Measurements from ENCODE around the gene FDXR. TPM values are rescaled to one million over a fixed set of nuclear protein-coding genes. Genes with fewer than 3 reads are reported as not detected.
"Not testable (repeated sequence)": the region's sequence is repeated elsewhere in the genome, so short reads cannot be mapped to it uniquely, and the experiment has no call there.

Gene FDXR
- total RNA-seq, 2 experiments from 2014 or later, result 38.2 to 39.4 TPM

- H3K9me3 Mint-ChIP-seq (ENCODE audit: low read depth); H3K27ac Mint-ChIP-seq; H3K36me3 Mint-ChIP-seq; CTCF ChIA-PET; H3K4me1 Mint-ChIP-seq; H3K4me3 Mint-ChIP-seq; ATAC-seq; DNase-seq: not testable (repeated sequence)
- H3K27me3 Mint-ChIP-seq, result peaks cover 10% of the 10 kb centered on the region
These were observed 36.3 kb upstream of the FDXR start for GRCh38 chr17:74909097-74909496.

GRCh38 chr17:74907012-74907411, 34.2 kb upstream of the FDXR start:
- no peaks in the 10 kb centered on the region for H3K9me3 Mint-ChIP-seq (ENCODE audit: low read depth)
- DNase-seq (no peak), ATAC-seq (no peak)
- no peaks in the 10 kb centered on the region for H3K36me3 Mint-ChIP-seq
- CTCF ChIA-PET, result interaction anchor here (1.3 kb wide), 1 partner anchor 18 kb away, joined by 3 read pairs; no protein-coding TSS in a partner anchor
- no peak overlapping the region for H3K4me3 Mint-ChIP-seq
- H3K4me1 Mint-ChIP-seq, result no peaks in the 10 kb centered on the region
- H3K27me3 Mint-ChIP-seq, result peaks cover 17% of the 10 kb centered on the region
- H3K27ac Mint-ChIP-seq, result no peak overlapping the region

GRCh38 chr17:74906214-74906793, 33.5 kb upstream of the FDXR start:
- not testable (repeated sequence) for ATAC-seq; H3K9me3 Mint-ChIP-seq (ENCODE audit: low read depth); DNase-seq; H3K27ac Mint-ChIP-seq; H3K4me1 Mint-ChIP-seq; H3K36me3 Mint-ChIP-seq; H3K4me3 Mint-ChIP-seq
- H3K27me3 Mint-ChIP-seq, result peaks cover 17% of the 10 kb centered on the region
- CTCF ChIA-PET, result interaction anchor here (0.8 to 1.3 kb wide), 2 partner anchors 10 to 19 kb away, joined by 3 read pairs; no protein-coding TSS in a partner anchor

- ATAC-seq, result no peak
- H3K36me3 Mint-ChIP-seq, result no peaks in the 10 kb centered on the region
- DNase-seq, result no peak
- peaks cover 17% of the 10 kb centered on the region for H3K27me3 Mint-ChIP-seq
- no peak overlapping the region for H3K4me3 Mint-ChIP-seq
- no peak overlapping the region for H3K27ac Mint-ChIP-seq
- H3K4me1 Mint-ChIP-seq, result no peaks in the 10 kb centered on the region
- H3K9me3 Mint-ChIP-seq (ENCODE audit: low read depth), result no peaks in the 10 kb centered on the region
- CTCF ChIA-PET, result no interaction called here
These were observed 32.1 kb upstream of the FDXR start for GRCh38 chr17:74904687-74905409.

- Mint-ChIP-seq H3K27ac (no peak overlapping the region), H3K27me3 (peaks cover 13% of the 10 kb centered on the region), H3K36me3 (no peaks in the 10 kb centered on the region), H3K4me1 (no peaks in the 10 kb centered on the region), H3K4me3 (no peak overlapping the region), H3K9me3 (ENCODE audit: low read depth) (no peaks in the 10 kb centered on the region)
- DNase-seq (no peak), ATAC-seq (no peak)
- CTCF ChIA-PET, result no interaction called here
These were observed 30.9 kb upstream of the FDXR start for GRCh38 chr17:74903671-74904070.

GRCh38 chr17:74903034-74903433, 30.2 kb upstream of the FDXR start:
- Mint-ChIP-seq H3K4me1 (no peaks in the 10 kb centered on the region), H3K36me3 (no peaks in the 10 kb centered on the region), H3K9me3 (ENCODE audit: low read depth) (no peaks in the 10 kb centered on the region), H3K4me3 (no peak overlapping the region), H3K27ac (no peak overlapping the region), H3K27me3 (peaks cover 13% of the 10 kb centered on the region)
- ATAC-seq (no peak), DNase-seq (no peak)
- CTCF ChIA-PET, result no interaction called here

GRCh38 chr17:74901353-74902135, 28.8 kb upstream of the FDXR start:
- Mint-ChIP-seq H3K9me3 (ENCODE audit: low read depth) (no peaks in the 10 kb centered on the region), H3K27ac (no peak overlapping the region), H3K4me1 (no peaks in the 10 kb centered on the region), H3K4me3 (no peak overlapping the region), H3K36me3 (no peaks in the 10 kb centered on the region), H3K27me3 (peaks cover 20% of the 10 kb centered on the region)
- ATAC-seq (no peak), DNase-seq (no peak)
- CTCF ChIA-PET, result interaction anchor here (1.1 kb wide), 1 partner anchor 18 kb away, joined by 4 read pairs; no protein-coding TSS in a partner anchor

GRCh38 chr17:74900208-74900607, 27.4 kb upstream of the FDXR start:
- Mint-ChIP-seq H3K27me3 (peaks cover 29% of the 10 kb centered on the region), H3K36me3 (no peaks in the 10 kb centered on the region), H3K4me1 (no peaks in the 10 kb centered on the region), H3K9me3 (ENCODE audit: low read depth) (no peaks in the 10 kb centered on the region), H3K4me3 (no peak overlapping the region), H3K27ac (no peak overlapping the region)
- CTCF ChIA-PET, result no interaction called here
- DNase-seq (no peak), ATAC-seq (no peak)

GRCh38 chr17:74898376-74898946, 25.7 kb upstream of the FDXR start:
- ATAC-seq (no peak), DNase-seq (no peak)
- H3K27ac Mint-ChIP-seq, result no peak overlapping the region
- H3K27me3 Mint-ChIP-seq, result peaks cover 37% of the 10 kb centered on the region
- CTCF ChIA-PET, result no interaction called here
- peaks cover 1% of the 10 kb centered on the region for H3K4me1 Mint-ChIP-seq
- H3K9me3 Mint-ChIP-seq (ENCODE audit: low read depth), result no peaks in the 10 kb centered on the region
- H3K36me3 Mint-ChIP-seq, result no peaks in the 10 kb centered on the region
- no peak overlapping the region for H3K4me3 Mint-ChIP-seq

- Mint-ChIP-seq H3K36me3 (no peaks in the 10 kb centered on the region), H3K4me3 (no peak overlapping the region), H3K27ac (no peak overlapping the region), H3K9me3 (ENCODE audit: low read depth) (no peaks in the 10 kb centered on the region), H3K4me1 (peaks cover 1% of the 10 kb centered on the region), H3K27me3 (peaks cover 58% of the 10 kb centered on the region)
- CTCF ChIA-PET, result no interaction called here
- DNase-seq, result no peak
- ATAC-seq, result no peak
These were observed 21.3 kb upstream of the FDXR start for GRCh38 chr17:74893936-74894671.

- Mint-ChIP-seq H3K4me1 (peaks cover 1% of the 10 kb centered on the region), H3K9me3 (ENCODE audit: low read depth) (no peaks in the 10 kb centered on the region), H3K27ac (no peak within 1 kb of the TSS), H3K27me3 (peaks cover 59% of the 10 kb centered on the region), H3K4me3 (no peak within 1 kb of the TSS), H3K36me3 (no peaks in the 10 kb centered on the region)
- CTCF ChIA-PET, result no interaction called here
- ATAC-seq (peak; percentile 47), DNase-seq (no peak)
These were observed 20.4 kb upstream of the FDXR start, which contains the start of gene FADS6 for GRCh38 chr17:74892974-74893911. Gene FADS6 (minus strand): TSS chr17:74893633. CDS start chr17:74893595, 38 bp downstream.
